Measurements from ENCODE around the gene SELENOF.

- TF ChIP-seq CTCF (conservative IDR thresholded peaks at IDR 0.05 in 1 of 2, IDR thresholded peaks at IDR 0.05 in 1 of 2; ENCODE audit: extremely low read depth in 1 of 2, insufficient read depth in 1 of 2, low read depth in 1 of 2, low read length in 2 of 2) (no peak), EZH2 (IDR thresholded peaks at IDR 0.05; ENCODE audit: borderline replicate concordance, low read length) (no peak)
Observed at GRCh38 chr1:86861424-86861823, 52.5 kb downstream of the SELENOF start.
